Prostate gland (tissue), 2 donors: ENCODE measurements around the gene TGFBR3. TPM values are rescaled to one million over a fixed set of nuclear protein-coding genes. Genes with fewer than 3 reads are reported as not detected.
A peak's percentile ranks its signal among the peaks of the same experiment; 100 is the strongest.

Experiments used
- DNase-seq: peaks from one replicate; pipeline ENCODE4 v3.0.0-alpha.2; 2019; ENCODE audit warnings: low spot score
- H3K27ac ChIP-seq, 2 donors: fragments of 200-600 bp; sonication (generic); 2 replicates each; pipeline ENCODE4 v1.5.1; 2017 to 2019
- H3K27me3 ChIP-seq: fragments of 200-600 bp; sonication (generic); replicated peaks from 2 replicates; pipeline ENCODE4 v1.5.1; 2019; ENCODE audit not compliant: insufficient read depth
- H3K36me3 ChIP-seq, 2 donors: fragments of 200-600 bp; sonication (generic); 1 replicate in 1 of 2; 2 replicates in 1 of 2; pipeline versions ENCODE4 v1.5.1 to v1.8.1; 2017 to 2019
- H3K4me1 ChIP-seq: fragments of 200-600 bp; sonication (generic); replicated peaks from 2 replicates; pipeline ENCODE4 v1.5.1; 2019
- H3K4me3 ChIP-seq, 2 donors: fragments of 200-600 bp; sonication (generic); 2 replicates each; pipeline ENCODE4 v1.5.1; 2017 to 2019
- H3K9me3 ChIP-seq: fragments of 200-600 bp; sonication (generic); 2 replicates; pipeline ENCODE4 v1.5.1; 2017
- CTCF ChIP-seq, 4 experiments: fragments of 200-600 bp in 2 of 4; fragments of 450-650 bp in 2 of 4; sonication (generic) in 2 of 4; IDR thresholded peaks; 1 replicate in 3 of 4; 2 replicates in 1 of 4; pipeline ENCODE4 v1.5.1; 2016 to 2019; ENCODE audit warnings: antibody characterized with exemption in 4 of 4, mild to moderate bottlenecking in 2 of 4, moderate library complexity in 2 of 4
- POLR2A ChIP-seq: fragments of 450-650 bp; IDR thresholded peaks from one replicate; pipeline ENCODE4 v1.6.1; 2016; ENCODE audit warnings: antibody characterized with exemption, mild to moderate bottlenecking
- POLR2AphosphoS5 ChIP-seq: sonication (generic); formaldehyde crosslinking; IDR thresholded peaks from one replicate; pipeline ENCODE4 v1.6.1; 2017; ENCODE audit warnings: antibody characterized with exemption
- WGBS: methylation state at CpG from one replicate; pipeline ENCODE4 v1.1.5; 2018; 5-methylcytosine and 5-hydroxymethylcytosine counted together
- intact Hi-C: fragments of 100-400 bp; cut with DNase I; formaldehyde crosslinking; loops from one replicate; pipeline ENCODE4 v1.14.2; 2022
- total RNA-seq, 2 donors: library from RNA; depleted of rRNA; stranded (reverse); fragments of >200 nt; gene quantifications; one replicate each; pipeline ENCODE4 v1.1.0, GENCODE V29; 2016

Gene TGFBR3
- total RNA-seq, 2 donors from 2014 or later, result 26.4 to 51.7 TPM

GRCh38 chr1:91798241-91798648 is 87.7 kb downstream of the TGFBR3 start:
- Histone ChIP-seq H3K27me3 (no peaks in the 10 kb centered on the region), H3K36me3 (no peaks in the 10 kb centered on the region), H3K9me3 (no peaks in the 10 kb centered on the region), H3K4me1 (no peaks in the 10 kb centered on the region), H3K4me3 (no peak overlapping the region), H3K27ac (no peak overlapping the region)
- TF ChIP-seq POLR2A (no peak), CTCF (IDR thresholded peaks at IDR 0.05) (no peak), POLR2AphosphoS5 (no peak)
- 78% methylated on average over 5 of the region's 5 CpGs for WGBS
- DNase-seq, result no peak
- intact Hi-C loops, result no loop called here

GRCh38 chr1:91797164-91797563 is 88.8 kb downstream of the TGFBR3 start:
- TF ChIP-seq POLR2AphosphoS5, result no peak
- no peak for TF ChIP-seq POLR2A
- 100% methylated on average over 1 of the region's 1 CpG for WGBS
- DNase-seq, result no peak
- intact Hi-C loops, result no loop called here
- Histone ChIP-seq H3K4me3 (no peak overlapping the region), H3K9me3 (no peaks in the 10 kb centered on the region), H3K27ac (no peak overlapping the region), H3K4me1 (peaks cover 4% of the 10 kb centered on the region), H3K27me3 (no peaks in the 10 kb centered on the region), H3K36me3 (no peaks in the 10 kb centered on the region)

GRCh38 chr1:91796390-91796654 is 89.6 kb downstream of the TGFBR3 start:
- Histone ChIP-seq H3K4me1 (peaks cover 7% of the 10 kb centered on the region), H3K27me3 (no peaks in the 10 kb centered on the region), H3K9me3 (no peaks in the 10 kb centered on the region), H3K36me3 (no peaks in the 10 kb centered on the region), H3K27ac (peak overlapping the region; percentile 45 to 69), H3K4me3 (no peak overlapping the region)
- WGBS, result 78% methylated on average over 4 of the region's 4 CpGs
- intact Hi-C loops, result no loop called here
- TF ChIP-seq POLR2AphosphoS5 (no peak), CTCF (IDR thresholded peaks at IDR 0.05) (no peak), POLR2A (no peak)
- DNase-seq, result no peak

- TF ChIP-seq POLR2A (no peak), POLR2AphosphoS5 (peak; percentile 75)
- intact Hi-C loops, result no loop called here
- no peaks in the 10 kb centered on the region for H3K27me3 ChIP-seq
- peak overlapping the region; percentile 45 to 69 for H3K27ac ChIP-seq
- no peaks in the 10 kb centered on the region for H3K9me3 ChIP-seq
- WGBS, result 43% methylated on average over 7 of the region's 7 CpGs
- H3K36me3 ChIP-seq, result no peaks in the 10 kb centered on the region
- DNase-seq, result peak; percentile 34
- peaks cover 7% of the 10 kb centered on the region for H3K4me1 ChIP-seq
- no peak overlapping the region for H3K4me3 ChIP-seq
These were observed 90.2 kb downstream of the TGFBR3 start for GRCh38 chr1:91795591-91796389.

- intact Hi-C loops, result no loop called here
- H3K4me1 ChIP-seq, result peaks cover 7% of the 10 kb centered on the region
- H3K4me3 ChIP-seq, result no peak overlapping the region
- no peak overlapping the region for H3K27ac ChIP-seq
- no peak for DNase-seq
- no peaks in the 10 kb centered on the region for H3K36me3 ChIP-seq
- H3K27me3 ChIP-seq, result no peaks in the 10 kb centered on the region
- 89% methylated on average over 3 of the region's 3 CpGs for WGBS
- no peak for TF ChIP-seq CTCF (IDR thresholded peaks at IDR 0.05)
- no peak for TF ChIP-seq POLR2AphosphoS5
- no peak for TF ChIP-seq POLR2A
- no peaks in the 10 kb centered on the region for H3K9me3 ChIP-seq
These were observed 92.1 kb downstream of the TGFBR3 start for GRCh38 chr1:91793877-91794276.

GRCh38 chr1:91793189-91793588 is 92.8 kb downstream of the TGFBR3 start:
- intact Hi-C loops, result no loop called here
- no peak for TF ChIP-seq POLR2AphosphoS5
- no peak for TF ChIP-seq POLR2A
- no peak for TF ChIP-seq CTCF (IDR thresholded peaks at IDR 0.05)
- no peaks in the 10 kb centered on the region for H3K36me3 ChIP-seq
- DNase-seq, result no peak
- no peak overlapping the region for H3K4me3 ChIP-seq
- peak overlapping the region; percentile 30 to 53 for H3K27ac ChIP-seq
- no peaks in the 10 kb centered on the region for H3K9me3 ChIP-seq
- WGBS, result 90% methylated on average over 5 of the region's 5 CpGs
- H3K27me3 ChIP-seq, result no peaks in the 10 kb centered on the region
- peaks cover 7% of the 10 kb centered on the region for H3K4me1 ChIP-seq
